Measurements from ENCODE around the gene NDUFS8. TPM values are rescaled to one million over a fixed set of nuclear protein-coding genes. Genes with fewer than 3 reads are reported as not detected.

The NDUFS8 gene
- total and polyA plus RNA-seq, 2 of the 13 experiments (the other 11 are each of a cell fraction or from before 2014, with no cell fraction given), result 96.7 to 158 TPM

DNA sequence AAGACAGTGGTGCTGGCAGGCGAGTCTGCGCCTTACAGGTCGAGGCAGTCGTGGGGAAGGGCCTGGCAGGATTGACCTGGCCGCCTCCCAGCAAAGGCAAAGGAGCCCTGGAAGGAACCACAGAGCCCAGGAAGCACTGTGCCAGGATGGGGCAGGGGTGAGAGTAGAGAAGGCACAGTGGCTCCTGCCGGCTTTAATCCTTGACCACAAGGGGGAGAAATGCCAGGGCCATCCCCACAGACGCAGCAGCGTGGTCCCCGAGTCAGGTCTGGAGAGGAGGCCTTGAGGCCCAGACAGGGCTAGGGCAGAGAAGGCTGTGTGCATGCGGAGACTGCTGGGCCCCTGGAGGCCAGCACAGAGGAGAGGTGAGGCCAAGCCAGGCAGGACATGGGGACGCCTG, 9.9 kb upstream of the NDUFS8 start (continued):
- TF ChIP-seq HDAC2 (CRISPR knock-in tag; IDR thresholded peaks at IDR 0.05) (peak; percentile 42; the same call in 1 of the 2 replicates), ZFY (CRISPR knock-in tag; IDR thresholded peaks at IDR 0.05) (peak; percentile 66; the same call in 1 of the 2 replicates), HNRNPL (IDR thresholded peaks at IDR 0.05; ENCODE audit: low read depth, low read length) (peak; percentile 93), PITX1 (CRISPR knock-in tag; IDR thresholded peaks at IDR 0.05) (peak; percentile 76), SNAPC2 (CRISPR knock-in tag; IDR thresholded peaks at IDR 0.05) (no peak), AKAP8 (CRISPR knock-in tag; IDR thresholded peaks at IDR 0.05) (no peak), MXI1 (IDR thresholded peaks at IDR 0.05; ENCODE audit: borderline replicate concordance, low read depth, low read length) (no peak; the same call in 2 of the 3 replicates), NR2F2 (IDR thresholded peaks at IDR 0.05; ENCODE audit: borderline replicate concordance, low read depth) (no peak), ZNF784 (CRISPR knock-in tag; IDR thresholded peaks at IDR 0.05; ENCODE audit: borderline replicate concordance) (no peak), PAF1 (CRISPR knock-in tag; IDR thresholded peaks at IDR 0.05) (no peak), ZNF724P (CRISPR knock-in tag; IDR thresholded peaks at IDR 0.05; ENCODE audit: borderline replicate concordance) (no peak), ARID4A (CRISPR knock-in tag; IDR thresholded peaks at IDR 0.05; ENCODE audit: borderline replicate concordance) (peak; percentile 50; the same call in 1 of the 2 replicates), HES4 (CRISPR knock-in tag; IDR thresholded peaks at IDR 0.05; ENCODE audit: borderline replicate concordance) (0 out of 2 replicates have a peak, but pooled peaks have one; percentile 39), HOXA3 (CRISPR knock-in tag; IDR thresholded peaks at IDR 0.05) (0 out of 2 replicates have a peak, but pooled peaks have one; percentile 16), ZNF770 (CRISPR knock-in tag; IDR thresholded peaks at IDR 0.05) (peak; percentile 93), TEAD3 (CRISPR knock-in tag; optimal IDR thresholded peaks at IDR 0.05; ENCODE audit: borderline replicate concordance) (peak; percentile 68), ZNF816 (CRISPR knock-in tag; IDR thresholded peaks at IDR 0.05; ENCODE audit: borderline replicate concordance) (no peak), NKX3-1 (CRISPR knock-in tag; IDR thresholded peaks at IDR 0.05) (no peak)
- TF ChIP-seq, protein P1, sequence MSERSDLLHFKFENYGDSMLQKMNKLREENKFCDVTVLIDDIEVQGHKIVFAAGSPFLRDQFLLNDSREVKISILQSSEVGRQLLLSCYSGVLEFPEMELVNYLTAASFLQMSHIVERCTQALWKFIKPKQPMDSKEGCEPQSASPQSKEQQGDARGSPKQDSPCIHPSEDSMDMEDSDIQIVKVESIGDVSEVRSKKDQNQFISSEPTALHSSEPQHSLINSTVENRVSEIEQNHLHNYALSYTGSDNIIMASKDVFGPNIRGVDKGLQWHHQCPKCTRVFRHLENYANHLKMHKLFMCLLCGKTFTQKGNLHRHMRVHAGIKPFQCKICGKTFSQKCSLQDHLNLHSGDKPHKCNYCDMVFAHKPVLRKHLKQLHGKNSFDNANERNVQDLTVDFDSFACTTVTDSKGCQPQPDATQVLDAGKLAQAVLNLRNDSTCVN (CRISPR knock-in tag; IDR thresholded peaks at IDR 0.05; ENCODE audit: borderline replicate concordance), result no peak
- TF ChIP-seq, protein P2, sequence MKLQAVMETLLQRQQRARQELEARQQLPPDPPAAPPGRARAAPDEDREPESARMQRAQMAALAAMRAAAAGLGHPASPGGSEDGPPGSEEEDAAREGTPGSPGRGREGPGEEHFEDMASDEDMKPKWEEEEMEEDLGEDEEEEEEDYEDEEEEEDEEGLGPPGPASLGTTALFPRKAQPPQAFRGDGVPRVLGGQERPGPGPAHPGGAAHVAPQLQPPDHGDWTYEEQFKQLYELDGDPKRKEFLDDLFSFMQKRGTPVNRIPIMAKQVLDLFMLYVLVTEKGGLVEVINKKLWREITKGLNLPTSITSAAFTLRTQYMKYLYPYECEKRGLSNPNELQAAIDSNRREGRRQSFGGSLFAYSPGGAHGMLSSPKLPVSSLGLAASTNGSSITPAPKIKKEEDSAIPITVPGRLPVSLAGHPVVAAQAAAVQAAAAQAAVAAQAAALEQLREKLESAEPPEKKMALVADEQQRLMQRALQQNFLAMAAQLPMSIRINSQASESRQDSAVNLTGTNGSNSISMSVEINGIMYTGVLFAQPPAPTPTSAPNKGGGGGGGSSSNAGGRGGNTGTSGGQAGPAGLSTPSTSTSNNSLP (IDR thresholded peaks at IDR 0.05; ENCODE audit: low read depth, low read length), result no peak
